ENCODE measurements around the gene SNED1. TPM values are rescaled to one million over a fixed set of nuclear protein-coding genes. Genes with fewer than 3 reads are reported as not detected.

Gene SNED1
- total and polyA plus RNA-seq, 4 donors: 0.65 to 18.1 (median 2.8) TPM

DNA sequence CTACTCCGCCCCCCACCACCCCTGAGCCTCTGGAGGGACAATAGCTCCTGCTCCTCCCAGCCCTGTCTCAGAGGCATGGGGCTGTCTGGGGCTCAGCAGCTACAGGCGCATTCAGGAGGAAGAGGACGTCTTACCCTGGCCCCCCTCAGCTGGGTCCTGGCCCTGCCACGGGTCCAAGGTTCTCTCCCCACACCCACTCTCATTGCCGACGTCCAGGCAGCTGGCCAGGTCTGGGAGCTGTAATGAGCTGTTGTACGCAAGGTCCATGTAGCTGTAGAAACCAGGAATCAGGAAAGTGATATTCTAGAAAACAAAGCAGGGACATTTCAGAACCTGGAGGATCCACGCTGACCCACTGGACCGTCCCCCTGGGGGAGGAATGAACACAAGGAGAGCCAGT lies 137.3 kb downstream of the SNED1 start:
- no peaks in the 10 kb centered on the region for H3K27me3 ChIP-seq (ENCODE audit: control insufficient read depth in 4 of 4, insufficient read depth in 4 of 4, low read length in 3 of 4)
- 51% methylated on average over 9 of the region's 9 CpGs for WGBS
- no peak overlapping the region for H3K9ac ChIP-seq (ENCODE audit: low read depth in 1 of 2, low read length in 2 of 2)
- peak; percentile 65 for DNase-seq (ENCODE audit: low spot score)
- no peak overlapping the region for H3K4me3 ChIP-seq (ENCODE audit: low read depth in 1 of 3, low read length in 3 of 3)
- no peaks in the 10 kb centered on the region for H3K9me3 ChIP-seq (ENCODE audit: control insufficient read depth in 4 of 4, low read length in 3 of 4)
- H3K27ac ChIP-seq (ENCODE audit: low read depth in 1 of 2, low read length in 2 of 2): peak overlapping the region in 1 of 2 donors; percentile 19
- TF ChIP-seq FOXA1 (IDR thresholded peaks at IDR 0.05): no peak
- TF ChIP-seq YY1 (IDR thresholded peaks at IDR 0.05): no peak
- TF ChIP-seq HNF4G (IDR thresholded peaks at IDR 0.05): peak; percentile 56
- no peak for TF ChIP-seq JUND (IDR thresholded peaks at IDR 0.05)
- TF ChIP-seq RAD21 (IDR thresholded peaks at IDR 0.05): no peak
- TF ChIP-seq, protein P1, sequence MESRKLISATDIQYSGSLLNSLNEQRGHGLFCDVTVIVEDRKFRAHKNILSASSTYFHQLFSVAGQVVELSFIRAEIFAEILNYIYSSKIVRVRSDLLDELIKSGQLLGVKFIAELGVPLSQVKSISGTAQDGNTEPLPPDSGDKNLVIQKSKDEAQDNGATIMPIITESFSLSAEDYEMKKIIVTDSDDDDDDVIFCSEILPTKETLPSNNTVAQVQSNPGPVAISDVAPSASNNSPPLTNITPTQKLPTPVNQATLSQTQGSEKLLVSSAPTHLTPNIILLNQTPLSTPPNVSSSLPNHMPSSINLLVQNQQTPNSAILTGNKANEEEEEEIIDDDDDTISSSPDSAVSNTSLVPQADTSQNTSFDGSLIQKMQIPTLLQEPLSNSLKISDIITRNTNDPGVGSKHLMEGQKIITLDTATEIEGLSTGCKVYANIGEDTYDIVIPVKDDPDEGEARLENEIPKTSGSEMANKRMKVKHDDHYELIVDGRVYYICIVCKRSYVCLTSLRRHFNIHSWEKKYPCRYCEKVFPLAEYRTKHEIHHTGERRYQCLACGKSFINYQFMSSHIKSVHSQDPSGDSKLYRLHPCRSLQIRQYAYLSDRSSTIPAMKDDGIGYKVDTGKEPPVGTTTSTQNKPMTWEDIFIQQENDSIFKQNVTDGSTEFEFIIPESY (IDR thresholded peaks at IDR 0.05): no peak
- TF ChIP-seq SP1 (IDR thresholded peaks at IDR 0.05): peak; percentile 52
- TF ChIP-seq, protein P2, sequence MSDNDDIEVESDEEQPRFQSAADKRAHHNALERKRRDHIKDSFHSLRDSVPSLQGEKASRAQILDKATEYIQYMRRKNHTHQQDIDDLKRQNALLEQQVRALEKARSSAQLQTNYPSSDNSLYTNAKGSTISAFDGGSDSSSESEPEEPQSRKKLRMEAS (IDR thresholded peaks at IDR 0.05): no peak
- TF ChIP-seq, protein P3, sequence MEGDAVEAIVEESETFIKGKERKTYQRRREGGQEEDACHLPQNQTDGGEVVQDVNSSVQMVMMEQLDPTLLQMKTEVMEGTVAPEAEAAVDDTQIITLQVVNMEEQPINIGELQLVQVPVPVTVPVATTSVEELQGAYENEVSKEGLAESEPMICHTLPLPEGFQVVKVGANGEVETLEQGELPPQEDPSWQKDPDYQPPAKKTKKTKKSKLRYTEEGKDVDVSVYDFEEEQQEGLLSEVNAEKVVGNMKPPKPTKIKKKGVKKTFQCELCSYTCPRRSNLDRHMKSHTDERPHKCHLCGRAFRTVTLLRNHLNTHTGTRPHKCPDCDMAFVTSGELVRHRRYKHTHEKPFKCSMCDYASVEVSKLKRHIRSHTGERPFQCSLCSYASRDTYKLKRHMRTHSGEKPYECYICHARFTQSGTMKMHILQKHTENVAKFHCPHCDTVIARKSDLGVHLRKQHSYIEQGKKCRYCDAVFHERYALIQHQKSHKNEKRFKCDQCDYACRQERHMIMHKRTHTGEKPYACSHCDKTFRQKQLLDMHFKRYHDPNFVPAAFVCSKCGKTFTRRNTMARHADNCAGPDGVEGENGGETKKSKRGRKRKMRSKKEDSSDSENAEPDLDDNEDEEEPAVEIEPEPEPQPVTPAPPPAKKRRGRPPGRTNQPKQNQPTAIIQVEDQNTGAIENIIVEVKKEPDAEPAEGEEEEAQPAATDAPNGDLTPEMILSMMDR (IDR thresholded peaks at IDR 0.05; ENCODE audit: low read depth, low read length, missing input control): no peak
- peak; percentile 79 to 81 for TF ChIP-seq HNF4A (conservative IDR thresholded peaks at IDR 0.05)
- peaks cover 1 to 11% (median 8%) of the 10 kb centered on the region in 4 donors for H3K4me1 ChIP-seq (ENCODE audit: control insufficient read depth in 4 of 4, insufficient read depth in 4 of 4, low read length in 3 of 4)
- peaks cover 0 to 4% (median 0%) of the 10 kb centered on the region in 4 donors for H3K36me3 ChIP-seq (ENCODE audit: control insufficient read depth in 4 of 4, insufficient read depth in 3 of 4, low read depth in 1 of 4, low read length in 3 of 4)

DNA sequence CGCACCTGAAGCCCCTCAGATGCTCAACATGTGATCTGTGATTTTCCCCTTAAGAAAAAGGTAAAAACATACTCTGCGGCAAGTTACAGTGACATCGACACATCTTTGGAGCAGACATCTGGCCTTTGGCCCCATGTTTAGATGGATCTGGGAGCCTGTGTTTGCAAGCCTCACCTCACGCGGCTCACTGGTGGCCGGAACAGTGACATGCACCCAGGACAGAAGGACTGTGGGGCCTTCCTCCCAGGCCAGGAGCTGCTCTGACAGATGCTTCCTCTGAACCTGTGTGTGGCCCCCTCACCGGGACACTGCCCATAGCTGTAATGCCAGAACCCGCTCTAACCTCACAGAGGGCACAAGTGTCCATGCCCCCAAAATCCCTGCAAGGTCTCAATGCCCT lies 137.8 kb downstream of the SNED1 start:
- no peaks in the 10 kb centered on the region for H3K9me3 ChIP-seq (ENCODE audit: control insufficient read depth in 4 of 4, low read length in 3 of 4)
- no peaks in the 10 kb centered on the region for H3K27me3 ChIP-seq (ENCODE audit: control insufficient read depth in 4 of 4, insufficient read depth in 4 of 4, low read length in 3 of 4)
- TF ChIP-seq NR2F2 (IDR thresholded peaks at IDR 0.05) (no peak), YY1 (IDR thresholded peaks at IDR 0.05) (no peak), FOXA1 (IDR thresholded peaks at IDR 0.05) (no peak), EGR1 (IDR thresholded peaks at IDR 0.05; ENCODE audit: low read depth in 2 of 2) (no peak), RAD21 (IDR thresholded peaks at IDR 0.05) (no peak), GABPA (IDR thresholded peaks at IDR 0.05 in 1 of 2, conservative IDR thresholded peaks at IDR 0.05 in 1 of 2) (no peak), HNF4A (conservative IDR thresholded peaks at IDR 0.05) (no peak), HNF4G (IDR thresholded peaks at IDR 0.05) (no peak)
- TF ChIP-seq, protein P1 (IDR thresholded peaks at IDR 0.05): no peak
- TF ChIP-seq, protein P4, sequence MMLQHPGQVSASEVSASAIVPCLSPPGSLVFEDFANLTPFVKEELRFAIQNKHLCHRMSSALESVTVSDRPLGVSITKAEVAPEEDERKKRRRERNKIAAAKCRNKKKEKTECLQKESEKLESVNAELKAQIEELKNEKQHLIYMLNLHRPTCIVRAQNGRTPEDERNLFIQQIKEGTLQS (IDR thresholded peaks at IDR 0.05): no peak
- TF ChIP-seq, protein P2 (IDR thresholded peaks at IDR 0.05): no peak
- TF ChIP-seq, protein P5, sequence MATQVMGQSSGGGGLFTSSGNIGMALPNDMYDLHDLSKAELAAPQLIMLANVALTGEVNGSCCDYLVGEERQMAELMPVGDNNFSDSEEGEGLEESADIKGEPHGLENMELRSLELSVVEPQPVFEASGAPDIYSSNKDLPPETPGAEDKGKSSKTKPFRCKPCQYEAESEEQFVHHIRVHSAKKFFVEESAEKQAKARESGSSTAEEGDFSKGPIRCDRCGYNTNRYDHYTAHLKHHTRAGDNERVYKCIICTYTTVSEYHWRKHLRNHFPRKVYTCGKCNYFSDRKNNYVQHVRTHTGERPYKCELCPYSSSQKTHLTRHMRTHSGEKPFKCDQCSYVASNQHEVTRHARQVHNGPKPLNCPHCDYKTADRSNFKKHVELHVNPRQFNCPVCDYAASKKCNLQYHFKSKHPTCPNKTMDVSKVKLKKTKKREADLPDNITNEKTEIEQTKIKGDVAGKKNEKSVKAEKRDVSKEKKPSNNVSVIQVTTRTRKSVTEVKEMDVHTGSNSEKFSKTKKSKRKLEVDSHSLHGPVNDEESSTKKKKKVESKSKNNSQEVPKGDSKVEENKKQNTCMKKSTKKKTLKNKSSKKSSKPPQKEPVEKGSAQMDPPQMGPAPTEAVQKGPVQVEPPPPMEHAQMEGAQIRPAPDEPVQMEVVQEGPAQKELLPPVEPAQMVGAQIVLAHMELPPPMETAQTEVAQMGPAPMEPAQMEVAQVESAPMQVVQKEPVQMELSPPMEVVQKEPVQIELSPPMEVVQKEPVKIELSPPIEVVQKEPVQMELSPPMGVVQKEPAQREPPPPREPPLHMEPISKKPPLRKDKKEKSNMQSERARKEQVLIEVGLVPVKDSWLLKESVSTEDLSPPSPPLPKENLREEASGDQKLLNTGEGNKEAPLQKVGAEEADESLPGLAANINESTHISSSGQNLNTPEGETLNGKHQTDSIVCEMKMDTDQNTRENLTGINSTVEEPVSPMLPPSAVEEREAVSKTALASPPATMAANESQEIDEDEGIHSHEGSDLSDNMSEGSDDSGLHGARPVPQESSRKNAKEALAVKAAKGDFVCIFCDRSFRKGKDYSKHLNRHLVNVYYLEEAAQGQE (IDR thresholded peaks at IDR 0.05): no peak
- peaks cover 1 to 11% (median 8%) of the 10 kb centered on the region in 4 donors for H3K4me1 ChIP-seq (ENCODE audit: control insufficient read depth in 4 of 4, insufficient read depth in 4 of 4, low read length in 3 of 4)
- H3K9ac ChIP-seq (ENCODE audit: low read depth in 1 of 2, low read length in 2 of 2): no peak overlapping the region
- no peak for DNase-seq (ENCODE audit: low spot score)
- H3K36me3 ChIP-seq (ENCODE audit: control insufficient read depth in 4 of 4, insufficient read depth in 3 of 4, low read depth in 1 of 4, low read length in 3 of 4): peaks cover 0 to 4% (median 0%) of the 10 kb centered on the region in 4 donors
- 82% methylated on average over 8 of the region's 8 CpGs for WGBS
- peak overlapping the region in 1 of 2 donors; percentile 19 for H3K27ac ChIP-seq (ENCODE audit: low read depth in 1 of 2, low read length in 2 of 2)
- no peak overlapping the region for H3K4me3 ChIP-seq (ENCODE audit: low read depth in 1 of 3, low read length in 3 of 3)
